ENCODE results near the gene TBX4.

Gene TBX4

GRCh38 chr17:61482467-61482866, 30.2 kb downstream of the TBX4 start:
- no peak overlapping the region for H3K9ac ChIP-seq (ENCODE audit: low read length)
- H3K36me3 ChIP-seq (ENCODE audit: control insufficient read depth, insufficient read depth, low read length) = no peaks in the 10 kb centered on the region
- no peaks in the 10 kb centered on the region for H3K4me1 ChIP-seq (ENCODE audit: control insufficient read depth, insufficient read depth, low read length)
- no peak overlapping the region for H3K27ac ChIP-seq (ENCODE audit: low read depth, low read length)
- H3K4me3 ChIP-seq (ENCODE audit: low read length) = no peak overlapping the region
- no peaks in the 10 kb centered on the region for H3K27me3 ChIP-seq (ENCODE audit: control insufficient read depth, insufficient read depth, low read length)

GRCh38 chr17:61483778-61484116, 31.5 kb downstream of the TBX4 start:
- Histone ChIP-seq H3K36me3 (ENCODE audit: control insufficient read depth, insufficient read depth, low read length) (no peaks in the 10 kb centered on the region), H3K27ac (ENCODE audit: low read depth, low read length) (no peak overlapping the region), H3K9ac (ENCODE audit: low read length) (no peak overlapping the region), H3K4me1 (ENCODE audit: control insufficient read depth, insufficient read depth, low read length) (no peaks in the 10 kb centered on the region), H3K27me3 (ENCODE audit: control insufficient read depth, insufficient read depth, low read length) (no peaks in the 10 kb centered on the region), H3K4me3 (ENCODE audit: low read length) (no peak overlapping the region)

- H3K36me3 ChIP-seq (ENCODE audit: control insufficient read depth, insufficient read depth, low read length) = no peaks in the 10 kb centered on the region
- H3K4me1 ChIP-seq (ENCODE audit: control insufficient read depth, insufficient read depth, low read length) = no peaks in the 10 kb centered on the region
- H3K4me3 ChIP-seq (ENCODE audit: low read length) = no peak overlapping the region
- H3K9ac ChIP-seq (ENCODE audit: low read length) = no peak overlapping the region
- no peaks in the 10 kb centered on the region for H3K27me3 ChIP-seq (ENCODE audit: control insufficient read depth, insufficient read depth, low read length)
- H3K27ac ChIP-seq (ENCODE audit: low read depth, low read length) = no peak overlapping the region
Measured at GRCh38 chr17:61484174-61484573, 32.0 kb downstream of the TBX4 start.

- Histone ChIP-seq H3K4me1 (ENCODE audit: control insufficient read depth, insufficient read depth, low read length) (no peaks in the 10 kb centered on the region), H3K9ac (ENCODE audit: low read length) (no peak overlapping the region), H3K27ac (ENCODE audit: low read depth, low read length) (no peak overlapping the region), H3K4me3 (ENCODE audit: low read length) (no peak overlapping the region), H3K27me3 (ENCODE audit: control insufficient read depth, insufficient read depth, low read length) (no peaks in the 10 kb centered on the region), H3K36me3 (ENCODE audit: control insufficient read depth, insufficient read depth, low read length) (no peaks in the 10 kb centered on the region)
Measured at GRCh38 chr17:61485067-61485775, 33.0 kb downstream of the TBX4 start.

GRCh38 chr17:61486135-61487120, 34.2 kb downstream of the TBX4 start:
- H3K4me1 ChIP-seq (ENCODE audit: control insufficient read depth, insufficient read depth, low read length) = no peaks in the 10 kb centered on the region
- no peak overlapping the region for H3K27ac ChIP-seq (ENCODE audit: low read depth, low read length)
- H3K27me3 ChIP-seq (ENCODE audit: control insufficient read depth, insufficient read depth, low read length) = no peaks in the 10 kb centered on the region
- no peak overlapping the region for H3K9ac ChIP-seq (ENCODE audit: low read length)
- no peaks in the 10 kb centered on the region for H3K36me3 ChIP-seq (ENCODE audit: control insufficient read depth, insufficient read depth, low read length)
- no peak overlapping the region for H3K4me3 ChIP-seq (ENCODE audit: low read length)

GRCh38 chr17:61487161-61487988, 35.2 kb downstream of the TBX4 start:
- H3K27me3 ChIP-seq (ENCODE audit: control insufficient read depth, insufficient read depth, low read length) = no peaks in the 10 kb centered on the region
- no peaks in the 10 kb centered on the region for H3K4me1 ChIP-seq (ENCODE audit: control insufficient read depth, insufficient read depth, low read length)
- H3K27ac ChIP-seq (ENCODE audit: low read depth, low read length) = no peak overlapping the region
- H3K4me3 ChIP-seq (ENCODE audit: low read length) = no peak overlapping the region
- H3K36me3 ChIP-seq (ENCODE audit: control insufficient read depth, insufficient read depth, low read length) = no peaks in the 10 kb centered on the region
- no peak overlapping the region for H3K9ac ChIP-seq (ENCODE audit: low read length)

GRCh38 chr17:61487989-61488595, 35.9 kb downstream of the TBX4 start:
- no peak overlapping the region for H3K27ac ChIP-seq (ENCODE audit: low read depth, low read length)
- no peak overlapping the region for H3K4me3 ChIP-seq (ENCODE audit: low read length)
- H3K9ac ChIP-seq (ENCODE audit: low read length) = no peak overlapping the region
- H3K36me3 ChIP-seq (ENCODE audit: control insufficient read depth, insufficient read depth, low read length) = no peaks in the 10 kb centered on the region
- no peaks in the 10 kb centered on the region for H3K4me1 ChIP-seq (ENCODE audit: control insufficient read depth, insufficient read depth, low read length)
- H3K27me3 ChIP-seq (ENCODE audit: control insufficient read depth, insufficient read depth, low read length) = no peaks in the 10 kb centered on the region

- H3K4me1 ChIP-seq (ENCODE audit: control insufficient read depth, insufficient read depth, low read length) = no peaks in the 10 kb centered on the region
- H3K4me3 ChIP-seq (ENCODE audit: low read length) = no peak overlapping the region
- no peaks in the 10 kb centered on the region for H3K36me3 ChIP-seq (ENCODE audit: control insufficient read depth, insufficient read depth, low read length)
- H3K27me3 ChIP-seq (ENCODE audit: control insufficient read depth, insufficient read depth, low read length) = no peaks in the 10 kb centered on the region
- H3K9ac ChIP-seq (ENCODE audit: low read length) = no peak overlapping the region
- no peak overlapping the region for H3K27ac ChIP-seq (ENCODE audit: low read depth, low read length)
Measured at GRCh38 chr17:61488878-61489718, 36.9 kb downstream of the TBX4 start.

- Histone ChIP-seq H3K27me3 (ENCODE audit: control insufficient read depth, insufficient read depth, low read length) (no peaks in the 10 kb centered on the region), H3K4me1 (ENCODE audit: control insufficient read depth, insufficient read depth, low read length) (no peaks in the 10 kb centered on the region), H3K36me3 (ENCODE audit: control insufficient read depth, insufficient read depth, low read length) (no peaks in the 10 kb centered on the region), H3K27ac (ENCODE audit: low read depth, low read length) (no peak overlapping the region), H3K4me3 (ENCODE audit: low read length) (no peak overlapping the region), H3K9ac (ENCODE audit: low read length) (no peak overlapping the region)
Measured at GRCh38 chr17:61489719-61490490, 37.7 kb downstream of the TBX4 start.

GRCh38 chr17:61490540-61490975, 38.3 kb downstream of the TBX4 start:
- Histone ChIP-seq H3K36me3 (ENCODE audit: control insufficient read depth, insufficient read depth, low read length) (no peaks in the 10 kb centered on the region), H3K27me3 (ENCODE audit: control insufficient read depth, insufficient read depth, low read length) (no peaks in the 10 kb centered on the region), H3K9ac (ENCODE audit: low read length) (no peak overlapping the region), H3K4me1 (ENCODE audit: control insufficient read depth, insufficient read depth, low read length) (no peaks in the 10 kb centered on the region), H3K27ac (ENCODE audit: low read depth, low read length) (no peak overlapping the region), H3K4me3 (ENCODE audit: low read length) (no peak overlapping the region)

GRCh38 chr17:61491981-61492380, 39.8 kb downstream of the TBX4 start:
- Histone ChIP-seq H3K36me3 (ENCODE audit: control insufficient read depth, insufficient read depth, low read length) (no peaks in the 10 kb centered on the region), H3K9ac (ENCODE audit: low read length) (no peak overlapping the region), H3K4me3 (ENCODE audit: low read length) (no peak overlapping the region), H3K4me1 (ENCODE audit: control insufficient read depth, insufficient read depth, low read length) (no peaks in the 10 kb centered on the region), H3K27me3 (ENCODE audit: control insufficient read depth, insufficient read depth, low read length) (no peaks in the 10 kb centered on the region), H3K27ac (ENCODE audit: low read depth, low read length) (no peak overlapping the region)

Data from rectal smooth muscle tissue (tissue), 1 donor.